ENCODE measurements around the gene CD160.
"Not testable (repeated sequence)": the region's sequence is repeated elsewhere in the genome, so short reads cannot be mapped to it uniquely, and the experiment has no call there.

Gene CD160, protein sequence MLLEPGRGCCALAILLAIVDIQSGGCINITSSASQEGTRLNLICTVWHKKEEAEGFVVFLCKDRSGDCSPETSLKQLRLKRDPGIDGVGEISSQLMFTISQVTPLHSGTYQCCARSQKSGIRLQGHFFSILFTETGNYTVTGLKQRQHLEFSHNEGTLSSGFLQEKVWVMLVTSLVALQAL

DNA sequence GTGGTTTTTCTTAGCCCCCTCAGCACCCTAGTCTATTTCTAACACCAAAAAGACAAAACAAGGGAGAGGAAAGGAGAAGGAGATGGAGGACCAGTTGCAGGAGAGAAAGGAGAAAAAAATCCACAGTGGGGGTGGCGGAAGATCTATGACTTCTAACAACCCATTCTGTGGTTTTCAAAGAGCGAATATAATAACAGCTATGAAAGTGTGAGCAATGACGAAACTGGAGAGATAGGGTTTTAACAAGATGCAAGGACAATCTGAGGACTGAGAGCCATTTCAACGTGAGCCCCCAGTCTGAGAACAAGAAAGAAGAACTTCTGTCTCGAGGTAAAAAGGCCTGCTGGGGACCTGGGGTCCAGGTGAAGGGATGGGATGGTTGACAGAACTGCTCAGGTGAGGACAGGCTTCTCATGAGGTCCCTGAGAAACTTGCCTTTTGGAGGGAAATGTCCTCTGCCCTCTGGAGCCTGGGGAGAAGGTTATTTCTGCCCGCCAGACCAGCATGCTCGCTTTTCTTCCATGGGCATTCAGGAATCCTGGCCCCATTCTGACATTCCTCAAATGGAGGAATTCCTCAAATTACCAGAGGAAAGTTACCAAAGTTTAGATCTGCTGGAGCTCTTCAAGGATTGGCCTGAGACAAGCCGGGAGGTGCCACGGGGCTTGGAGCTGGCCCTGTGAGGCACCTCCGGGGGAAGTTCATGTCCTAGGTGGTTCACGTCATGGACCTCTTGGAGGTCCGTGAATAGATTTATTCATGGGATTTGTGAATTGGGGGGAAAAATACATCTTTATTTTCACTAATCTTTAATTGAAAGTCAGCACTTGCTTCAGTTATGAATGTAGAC is at the start of gene CD160:
Gene CD160 (plus strand): TSS at position 270 of the 850 bp plus-strand sequence. CDS start 8,829 bp downstream, outside the sequence.
- no peak within 1 kb of the TSS for H3K4me3 ChIP-seq (ENCODE audit: low read depth, low read length)

DNA sequence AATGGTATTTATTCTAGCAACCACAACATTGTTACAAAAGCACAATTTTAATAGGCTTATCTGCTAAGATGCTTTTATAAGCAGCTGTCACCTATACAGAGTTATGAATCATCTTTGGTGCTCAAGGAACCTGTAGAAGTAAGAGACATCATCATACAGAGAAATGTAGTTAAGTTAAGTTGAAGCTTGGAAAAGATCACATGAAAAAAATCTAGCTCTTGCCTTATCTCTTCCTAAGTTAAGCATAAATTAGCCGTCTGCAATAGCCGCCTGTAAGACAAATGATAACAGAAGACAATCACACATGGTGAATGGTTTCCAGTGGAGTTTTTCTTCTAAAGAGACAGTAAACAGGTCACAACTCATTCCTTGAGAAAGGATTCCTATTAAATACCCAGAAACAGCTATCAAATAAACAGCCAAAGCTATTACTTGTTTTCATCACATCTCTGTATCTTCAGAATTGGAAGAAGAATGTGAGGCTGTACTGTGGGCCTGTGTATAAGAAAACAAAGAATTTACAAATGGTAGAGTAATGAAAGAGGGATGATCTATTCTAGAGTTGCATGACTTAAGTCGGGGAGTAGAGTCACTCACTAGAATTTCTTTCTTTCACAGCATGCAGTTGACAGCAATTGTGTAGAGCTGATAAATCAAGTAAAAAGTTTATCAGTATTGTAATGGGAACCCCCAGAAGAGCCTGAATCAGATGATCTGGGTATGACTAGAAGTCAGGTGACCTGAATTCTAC is 48.1 kb upstream of the CD160 start:
- not testable (repeated sequence) for H3K4me3 ChIP-seq (ENCODE audit: low read depth, low read length)

DNA sequence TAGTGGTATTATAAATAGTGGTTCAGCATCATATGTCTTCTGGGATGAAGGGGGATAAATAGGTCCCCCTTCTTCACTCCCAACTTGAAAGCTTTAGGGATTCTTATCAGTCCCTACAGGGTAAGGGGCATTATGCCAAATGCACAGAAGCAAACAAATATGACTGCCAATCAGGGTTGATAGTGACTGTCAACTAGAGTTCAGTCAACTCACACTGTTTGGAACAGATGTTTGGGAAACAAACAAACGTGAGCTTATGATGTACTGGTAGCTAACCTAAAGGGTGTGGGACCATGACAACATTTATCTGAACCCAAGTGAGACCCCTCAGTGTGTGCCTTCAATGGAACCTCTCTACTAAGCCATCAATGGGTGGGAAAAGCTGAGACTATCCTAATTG is 46.1 kb upstream of the CD160 start:
- not testable (repeated sequence) for H3K4me3 ChIP-seq (ENCODE audit: low read depth, low read length)

DNA sequence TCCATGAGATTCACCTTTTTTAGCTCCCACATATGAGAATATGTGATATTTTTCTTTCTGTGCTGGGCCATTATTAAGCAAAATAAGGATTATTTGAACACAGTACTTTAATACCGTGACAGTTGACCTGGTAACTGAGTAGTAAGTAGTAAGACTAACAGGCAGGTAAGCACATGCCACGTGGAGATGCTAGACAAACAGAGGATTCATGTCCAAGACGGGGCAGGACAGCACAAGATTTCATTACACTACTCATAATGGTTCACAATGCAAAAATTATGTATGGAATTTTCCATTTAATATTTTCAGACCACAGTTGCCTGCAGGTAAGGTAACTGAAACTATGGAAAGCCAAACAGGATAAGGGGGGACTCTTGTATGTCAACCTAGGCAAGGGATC is 34.4 kb upstream of the CD160 start:
- H3K4me3 ChIP-seq (ENCODE audit: low read depth, low read length), result not testable (repeated sequence)

DNA sequence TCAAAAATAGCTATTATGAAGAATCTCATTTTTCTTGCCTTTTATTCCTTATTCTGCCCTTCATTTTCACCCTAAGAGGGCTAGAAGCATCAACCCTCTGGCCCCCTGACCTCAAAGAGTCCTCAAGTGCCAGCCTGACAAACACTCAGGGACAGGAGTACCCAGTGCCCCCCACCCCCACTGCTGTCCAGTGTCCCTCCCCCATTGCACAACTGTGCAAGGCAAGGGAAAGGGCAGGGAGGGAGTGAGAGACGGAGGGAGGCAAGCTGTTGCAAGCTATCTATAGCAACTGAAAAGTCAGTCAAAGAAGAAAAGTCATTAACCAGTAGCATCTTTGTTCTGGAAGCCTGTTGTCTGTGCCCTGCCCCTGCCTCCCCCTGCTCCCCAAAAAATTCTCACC is 33.2 kb upstream of the CD160 start:
- H3K4me3 ChIP-seq (ENCODE audit: low read depth, low read length), result not testable (repeated sequence)

DNA sequence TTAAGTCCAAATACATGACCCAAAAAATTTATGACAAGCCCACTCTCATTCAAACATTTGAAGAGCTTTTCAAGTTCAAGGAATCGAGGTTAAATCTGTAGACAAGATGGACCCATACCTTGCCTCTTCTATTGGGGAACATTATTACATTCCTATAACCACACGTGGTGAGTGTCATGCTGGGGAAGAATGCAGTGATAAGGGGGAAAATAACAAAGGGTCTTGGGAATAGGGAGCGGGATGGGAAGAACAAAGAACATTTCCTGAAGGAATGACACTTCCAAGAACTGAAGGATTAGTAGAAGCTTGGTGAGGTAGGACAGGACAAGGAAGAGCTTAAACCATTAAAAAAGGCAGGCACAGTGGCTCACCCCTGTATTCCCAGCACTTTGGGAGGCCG is 31.0 kb upstream of the CD160 start:
- H3K4me3 ChIP-seq (ENCODE audit: low read depth, low read length), result no peak overlapping the region

DNA sequence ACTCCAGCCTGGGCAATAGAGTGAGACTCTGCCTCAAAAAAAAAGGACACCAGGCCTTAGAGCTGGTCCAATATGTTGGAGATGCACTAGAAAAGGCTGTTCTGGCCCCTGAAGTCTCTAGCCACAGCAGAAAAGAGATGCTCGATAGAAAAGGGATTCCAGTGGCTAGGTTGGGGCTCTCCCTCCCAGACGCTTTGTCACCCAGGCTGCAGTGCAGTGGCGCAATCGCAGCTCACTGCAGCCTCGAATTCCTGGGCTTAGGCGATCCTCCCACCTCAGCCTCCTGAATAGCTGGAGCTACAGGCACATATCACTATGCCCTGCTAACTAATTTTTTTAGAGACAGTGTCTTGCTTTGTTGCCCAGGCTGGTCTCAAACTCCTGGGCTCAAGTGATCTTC is 30.4 kb upstream of the CD160 start:
- H3K4me3 ChIP-seq (ENCODE audit: low read depth, low read length), result no peak overlapping the region

DNA sequence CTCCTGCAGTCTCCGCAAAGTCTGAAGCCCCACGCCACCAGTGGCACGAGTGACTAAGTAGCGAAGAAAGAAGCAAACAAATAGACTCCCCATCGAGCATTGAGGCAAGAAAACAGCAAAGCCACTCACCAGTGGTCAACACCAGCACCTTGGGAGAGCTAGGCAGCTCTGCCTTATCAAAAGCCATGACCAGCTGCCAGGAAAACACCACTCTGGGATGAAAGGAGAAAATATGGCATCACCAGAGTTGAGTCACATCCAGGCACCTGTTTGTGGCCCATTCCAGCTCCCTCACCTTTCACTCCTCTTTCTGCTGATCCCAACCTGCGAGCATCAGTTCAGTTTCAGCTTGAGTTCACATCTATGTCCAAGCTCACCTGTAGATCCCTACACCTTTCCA is 29.4 kb upstream of the CD160 start:
- H3K4me3 ChIP-seq (ENCODE audit: low read depth, low read length), result no peak overlapping the region

DNA sequence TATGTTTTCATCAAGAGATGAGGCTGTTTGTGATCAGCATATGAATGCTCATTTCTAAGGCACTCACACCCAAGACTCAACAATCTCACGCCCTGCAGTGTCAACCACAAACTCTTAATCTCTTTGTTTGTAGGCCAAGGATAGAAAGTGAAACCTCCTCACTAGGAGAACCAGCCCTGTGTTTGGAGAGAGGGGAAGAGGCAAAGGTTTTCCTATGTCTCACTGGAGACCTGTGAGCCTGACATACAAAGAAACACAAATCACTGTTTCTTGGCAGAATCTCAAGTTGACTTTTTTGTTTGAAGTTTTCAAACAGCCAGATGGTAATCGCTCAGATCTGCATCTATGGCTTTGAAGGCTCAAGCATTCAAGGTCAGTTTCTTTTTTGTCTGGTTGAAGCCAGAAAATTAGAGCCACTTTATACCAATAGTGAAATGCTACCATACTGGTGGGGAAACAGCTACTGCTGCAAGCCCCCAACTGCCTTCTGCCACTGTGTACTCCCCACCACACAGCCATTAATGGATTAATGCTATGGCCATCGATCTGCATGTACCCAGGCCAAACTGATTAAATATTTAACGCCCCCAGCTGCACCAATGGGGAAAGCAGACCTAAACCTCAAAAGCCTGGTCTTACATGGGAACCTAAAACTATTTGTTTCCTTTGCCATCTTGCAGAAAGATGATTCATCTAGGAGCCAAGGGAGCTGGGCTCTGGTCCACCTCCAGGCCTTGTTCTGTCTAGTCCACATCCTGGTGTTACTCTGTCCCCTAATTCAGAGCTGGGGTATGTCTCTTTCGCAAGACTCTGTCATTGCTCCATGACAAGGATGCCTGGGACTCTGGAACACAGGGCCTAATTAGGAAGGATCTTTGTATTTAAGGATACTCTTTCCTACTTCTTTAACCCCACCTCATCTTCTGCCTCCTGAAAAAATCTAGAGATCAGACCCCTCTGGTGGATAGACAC is 28.4 kb upstream of the CD160 start:
- no peak overlapping the region for H3K4me3 ChIP-seq (ENCODE audit: low read depth, low read length)

DNA sequence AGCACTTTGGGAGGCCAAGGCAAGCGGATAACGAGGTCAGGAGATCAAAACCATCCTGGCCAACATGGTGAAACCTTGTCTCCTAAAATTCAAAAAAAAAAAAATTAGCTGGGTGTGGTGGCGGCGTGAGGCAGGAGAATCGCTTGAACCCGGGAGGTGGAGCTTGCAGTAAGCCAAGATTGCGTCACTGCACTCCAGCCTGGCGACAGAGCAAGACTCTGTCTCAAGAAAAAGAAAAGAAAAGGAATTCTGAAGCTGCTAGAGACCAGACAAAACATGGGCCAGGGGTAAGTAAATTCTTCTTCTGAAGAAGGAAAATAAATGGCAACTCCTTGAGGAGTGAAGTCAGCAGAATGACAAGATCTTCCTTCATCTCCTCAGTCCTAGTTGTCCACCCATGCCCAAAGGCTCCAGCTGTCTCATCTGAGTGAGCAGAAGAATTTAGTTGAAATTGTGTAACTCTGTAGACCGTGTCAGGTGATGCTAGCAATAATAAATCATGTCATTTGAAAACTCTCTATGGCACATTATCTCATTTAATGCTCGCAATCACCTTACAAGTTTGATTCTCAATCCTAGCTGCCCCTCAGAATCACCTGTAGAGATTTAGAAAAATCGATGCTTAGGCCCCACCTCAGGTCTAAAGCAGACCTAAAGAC is 26.4 kb upstream of the CD160 start:
- H3K4me3 ChIP-seq (ENCODE audit: low read depth, low read length), result no peak overlapping the region

DNA sequence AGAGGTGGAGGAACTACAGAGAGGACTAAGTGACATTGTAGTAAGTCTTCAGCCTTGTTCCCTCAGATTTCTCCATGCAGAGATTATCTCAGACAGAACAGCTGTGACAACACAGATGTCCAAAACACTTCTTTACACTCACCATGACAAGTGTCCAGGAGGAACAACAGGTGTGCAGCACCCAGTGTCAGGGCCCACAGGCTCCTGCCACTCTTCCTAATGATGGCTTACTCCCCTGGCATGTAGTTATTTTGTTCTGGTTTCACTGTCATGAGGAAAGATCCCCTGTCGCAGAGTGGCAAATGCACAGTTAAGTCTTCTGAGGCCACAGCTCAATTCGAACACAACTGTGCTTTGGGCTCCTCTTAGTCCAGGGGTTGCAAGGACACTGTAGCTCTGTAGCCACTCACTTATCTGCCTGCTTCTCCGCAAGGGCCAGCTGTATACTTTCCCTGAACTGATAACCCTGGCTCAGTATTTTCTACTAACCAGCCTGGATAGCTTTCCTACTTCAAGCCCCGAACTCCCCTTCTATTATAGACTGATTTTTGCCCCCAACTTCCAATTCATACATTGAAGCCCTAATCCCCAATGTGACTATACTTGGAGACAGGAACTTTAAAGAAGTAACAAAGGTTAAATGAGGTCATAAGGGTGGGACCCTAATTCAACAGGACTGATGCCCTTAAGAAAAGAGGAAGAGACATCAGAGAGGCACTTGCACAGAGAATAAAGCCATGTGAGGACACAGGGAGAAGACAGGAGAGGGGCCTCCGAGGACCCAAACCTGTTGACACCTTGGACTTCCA is 23.3 kb upstream of the CD160 start:
- no peak overlapping the region for H3K4me3 ChIP-seq (ENCODE audit: low read depth, low read length)

DNA sequence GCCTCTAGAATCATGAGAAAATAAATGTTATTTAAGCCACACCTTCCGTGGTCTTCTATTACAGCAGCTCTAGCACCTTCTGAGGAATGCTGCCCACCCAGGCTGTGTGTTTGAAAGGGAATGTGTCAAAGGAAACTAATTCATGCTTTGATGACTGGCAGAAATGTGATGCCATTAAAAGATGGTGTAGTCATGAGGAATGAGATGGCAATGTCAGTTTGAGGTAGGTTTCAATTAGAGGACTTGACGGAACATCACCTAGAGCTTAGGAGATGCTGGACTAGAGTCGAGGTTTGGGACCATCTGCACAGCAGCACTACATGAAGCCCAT is 22.7 kb upstream of the CD160 start:
- no peak overlapping the region for H3K4me3 ChIP-seq (ENCODE audit: low read depth, low read length)

DNA sequence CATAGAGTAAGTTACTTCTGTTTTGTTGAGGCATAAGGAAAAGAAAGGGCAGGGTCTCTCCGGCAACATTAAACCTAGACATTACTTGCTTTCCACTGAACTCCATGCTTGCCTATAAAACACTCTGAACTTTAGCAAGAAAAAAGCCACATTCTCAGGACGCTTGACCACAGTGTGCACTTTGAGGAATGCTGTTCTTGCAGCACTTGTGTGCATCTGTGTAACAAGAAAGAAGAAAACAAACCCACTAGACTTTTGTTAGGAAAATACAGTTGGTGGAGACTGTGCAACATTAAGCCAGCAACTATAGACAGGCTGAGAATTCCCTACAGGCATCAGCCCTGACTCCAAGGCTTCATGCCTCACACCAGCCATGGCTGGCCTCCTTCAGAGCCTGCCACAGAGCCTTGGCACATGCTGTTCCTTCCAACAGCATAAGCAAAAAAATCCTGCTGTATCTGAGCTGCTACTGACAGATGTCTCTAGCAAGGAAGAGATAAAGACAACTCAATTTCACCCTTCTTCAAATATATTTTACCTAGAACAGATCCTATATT is 17.9 kb upstream of the CD160 start:
- no peak overlapping the region for H3K4me3 ChIP-seq (ENCODE audit: low read depth, low read length)

DNA sequence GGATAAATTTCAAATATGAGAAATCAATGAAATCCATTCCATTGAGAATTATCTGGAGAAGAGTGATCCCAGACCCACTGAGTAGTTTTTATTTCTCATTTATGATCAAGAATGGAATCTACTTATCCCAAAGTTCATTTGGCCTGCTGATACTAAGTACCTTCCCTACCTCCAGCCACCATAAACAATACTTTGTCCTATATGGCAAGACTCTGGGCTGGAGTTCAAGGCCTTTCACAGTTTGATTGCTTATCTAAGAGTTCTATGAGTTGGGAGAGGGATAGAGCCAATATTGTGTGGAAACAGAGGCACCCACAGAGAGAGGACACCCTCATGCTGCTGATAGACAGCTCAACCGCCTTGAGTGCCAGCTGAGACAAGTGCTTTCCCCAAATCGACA is 17.2 kb upstream of the CD160 start:
- no peak overlapping the region for H3K4me3 ChIP-seq (ENCODE audit: low read depth, low read length)

DNA sequence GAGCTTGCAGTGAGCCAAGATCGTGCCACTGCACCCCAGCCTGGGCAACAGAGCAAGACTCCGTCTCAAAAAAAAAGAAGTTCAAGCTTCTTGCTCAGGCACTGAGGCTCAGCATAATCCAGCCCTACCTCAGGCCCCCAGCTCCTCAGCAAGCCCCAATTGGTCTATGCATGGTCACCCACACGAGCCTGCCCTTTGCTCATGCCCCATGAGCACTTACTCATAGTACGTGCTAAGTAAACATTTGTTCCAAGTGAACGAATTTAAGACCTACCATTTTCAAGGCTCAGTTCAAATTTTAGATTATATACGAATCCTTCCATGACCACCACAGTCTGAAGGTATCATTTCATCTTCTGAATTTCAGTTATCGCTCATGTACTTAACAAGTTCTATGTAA is 16.5 kb upstream of the CD160 start:
- no peak overlapping the region for H3K4me3 ChIP-seq (ENCODE audit: low read depth, low read length)

DNA sequence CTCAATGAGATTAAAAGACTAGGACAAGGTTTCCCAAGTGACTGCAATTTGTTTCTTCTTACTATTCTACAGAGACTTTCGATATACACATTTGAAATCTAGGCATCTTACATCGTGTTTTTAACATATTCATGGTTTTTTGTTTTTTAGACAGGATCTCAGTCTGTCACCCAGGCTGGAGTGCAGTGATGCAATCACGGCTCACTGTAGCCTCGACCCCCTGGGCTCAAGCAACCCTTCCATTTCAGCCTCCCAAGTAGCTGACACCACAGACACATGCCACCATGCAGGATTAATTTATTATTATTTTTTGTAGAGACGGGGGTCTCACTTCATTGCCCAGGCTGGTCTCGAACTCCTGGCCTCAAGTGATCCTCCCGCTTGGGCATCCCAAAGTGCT is 13.7 kb upstream of the CD160 start:
- no peak overlapping the region for H3K4me3 ChIP-seq (ENCODE audit: low read depth, low read length)

DNA sequence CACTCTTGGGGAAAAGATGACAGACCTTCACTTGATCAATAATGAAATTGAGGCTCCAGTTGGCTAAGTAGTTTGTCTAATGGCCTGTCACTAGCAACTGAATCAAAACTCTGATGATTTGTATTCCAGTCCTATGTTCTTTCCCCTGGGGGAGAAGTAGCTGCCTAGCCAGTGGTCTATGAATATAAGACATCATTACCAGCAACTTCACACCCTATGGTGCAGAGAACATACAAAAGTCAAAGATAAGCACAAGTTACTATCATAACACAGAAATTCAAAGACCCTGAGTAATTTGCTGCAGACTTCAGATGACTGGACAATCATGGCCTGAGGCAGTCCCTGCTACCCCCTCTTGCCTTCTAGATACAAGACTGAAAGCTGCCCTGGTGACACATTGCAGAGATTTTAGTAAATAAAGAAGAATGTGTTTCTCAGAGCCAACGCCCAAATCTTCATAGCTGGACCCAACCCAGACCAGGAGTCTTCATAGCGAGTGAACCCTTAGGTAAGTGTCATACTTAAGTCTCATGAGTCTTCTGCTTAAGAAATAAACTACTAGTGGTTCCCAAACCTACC is 13.1 kb upstream of the CD160 start:
- no peak overlapping the region for H3K4me3 ChIP-seq (ENCODE audit: low read depth, low read length)

DNA sequence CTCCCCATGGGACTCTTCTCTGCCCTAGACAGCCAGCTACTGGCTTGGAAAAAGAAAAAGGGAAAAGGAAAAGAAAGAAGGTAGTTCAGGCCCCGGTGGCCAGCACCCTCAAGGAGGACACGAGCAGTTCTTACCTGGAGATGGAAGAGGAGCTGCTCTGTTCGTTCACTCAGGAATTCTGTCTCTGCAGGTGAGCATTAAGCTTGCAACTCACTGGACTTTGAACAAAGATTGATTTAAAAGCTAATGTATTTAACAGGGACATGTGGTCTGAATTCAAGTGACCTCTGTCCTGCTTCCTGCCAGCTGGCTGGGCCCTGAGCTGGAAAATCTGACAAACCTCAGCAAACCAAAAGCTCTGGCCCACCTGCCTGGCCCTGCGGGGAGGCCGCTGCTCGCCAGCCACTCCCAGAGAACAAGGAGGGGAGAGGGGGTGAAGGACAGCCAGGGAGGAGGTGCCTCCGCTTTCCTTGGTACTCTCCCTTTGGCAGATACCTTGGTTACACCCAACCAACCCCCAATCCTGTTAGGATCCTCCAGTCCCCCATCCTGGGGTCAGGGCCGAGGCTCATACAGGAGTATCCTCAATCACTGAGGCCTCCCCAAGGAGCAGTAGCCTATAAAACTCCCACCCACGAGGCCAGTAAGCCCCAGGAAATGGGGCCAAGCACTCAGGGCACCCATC is 12.0 kb upstream of the CD160 start, which contains the start of gene PDZK1:
Gene PDZK1 (minus strand): TSS at position 186 of the 685 bp plus-strand sequence. CDS start 19,347 bp downstream, outside the sequence.
- no peak within 1 kb of the TSS for H3K4me3 ChIP-seq (ENCODE audit: low read depth, low read length)

All from iPS-11a (cell line).